Fibroblast of the aortic adventitia (primary cell): ENCODE data around the gene KCTD16. TPM values are rescaled to one million over a fixed set of nuclear protein-coding genes. Genes with fewer than 3 reads are reported as not detected.

Experiments used
- DNase-seq: peaks from one replicate; pipeline ENCODE4 v3.0.0-alpha.2; 2010; ENCODE audit warnings: low read depth
- H3K4me3 ChIP-seq: 2 replicates; pipeline ENCODE4 v1.5.1; 2011; ENCODE audit warnings: low read depth, mild to moderate bottlenecking, control low read depth, low read length, moderate library complexity
- total RNA-seq: library from RNA; depleted of rRNA; stranded (reverse); fragments of >200 nt; gene quantifications from 2 replicates; pipeline ENCODE4 v1.2.3, GENCODE V29; 2012; ENCODE audit warnings: low replicate concordance
- TF ChIP-seq, protein P1 (sequence below): IDR thresholded peaks from 2 replicates; pipeline ENCODE4 v1.5.1; 2011; ENCODE audit warnings: mild to moderate bottlenecking, low read length, control low read depth, inconsistent platforms; ENCODE audit not compliant: insufficient read depth

KCTD16 gene
- total RNA-seq, 1 donor = 12.6 TPM

DNA sequence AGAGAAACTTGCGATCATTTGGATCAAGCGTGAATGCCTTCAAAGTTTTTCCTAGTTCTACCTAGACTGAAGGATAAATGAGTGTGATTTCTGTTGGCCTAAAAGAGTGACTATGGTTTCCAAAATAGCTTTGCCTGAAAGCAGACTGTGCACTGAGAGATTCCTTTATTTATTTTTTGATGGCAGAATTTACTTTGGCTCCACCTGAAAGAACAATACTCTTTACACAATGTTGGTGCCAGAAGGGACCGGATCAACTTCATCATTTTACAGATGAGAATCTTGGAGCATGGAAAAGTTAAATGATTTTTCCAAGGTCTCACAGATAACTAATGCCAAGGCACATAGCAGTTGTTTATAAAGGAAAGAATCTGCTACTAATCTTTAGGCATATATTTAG lies 199.6 kb downstream of the KCTD16 start:
- TF ChIP-seq, protein P1, sequence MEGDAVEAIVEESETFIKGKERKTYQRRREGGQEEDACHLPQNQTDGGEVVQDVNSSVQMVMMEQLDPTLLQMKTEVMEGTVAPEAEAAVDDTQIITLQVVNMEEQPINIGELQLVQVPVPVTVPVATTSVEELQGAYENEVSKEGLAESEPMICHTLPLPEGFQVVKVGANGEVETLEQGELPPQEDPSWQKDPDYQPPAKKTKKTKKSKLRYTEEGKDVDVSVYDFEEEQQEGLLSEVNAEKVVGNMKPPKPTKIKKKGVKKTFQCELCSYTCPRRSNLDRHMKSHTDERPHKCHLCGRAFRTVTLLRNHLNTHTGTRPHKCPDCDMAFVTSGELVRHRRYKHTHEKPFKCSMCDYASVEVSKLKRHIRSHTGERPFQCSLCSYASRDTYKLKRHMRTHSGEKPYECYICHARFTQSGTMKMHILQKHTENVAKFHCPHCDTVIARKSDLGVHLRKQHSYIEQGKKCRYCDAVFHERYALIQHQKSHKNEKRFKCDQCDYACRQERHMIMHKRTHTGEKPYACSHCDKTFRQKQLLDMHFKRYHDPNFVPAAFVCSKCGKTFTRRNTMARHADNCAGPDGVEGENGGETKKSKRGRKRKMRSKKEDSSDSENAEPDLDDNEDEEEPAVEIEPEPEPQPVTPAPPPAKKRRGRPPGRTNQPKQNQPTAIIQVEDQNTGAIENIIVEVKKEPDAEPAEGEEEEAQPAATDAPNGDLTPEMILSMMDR = no peak
- H3K4me3 ChIP-seq = no peak overlapping the region
- no peak for DNase-seq

DNA sequence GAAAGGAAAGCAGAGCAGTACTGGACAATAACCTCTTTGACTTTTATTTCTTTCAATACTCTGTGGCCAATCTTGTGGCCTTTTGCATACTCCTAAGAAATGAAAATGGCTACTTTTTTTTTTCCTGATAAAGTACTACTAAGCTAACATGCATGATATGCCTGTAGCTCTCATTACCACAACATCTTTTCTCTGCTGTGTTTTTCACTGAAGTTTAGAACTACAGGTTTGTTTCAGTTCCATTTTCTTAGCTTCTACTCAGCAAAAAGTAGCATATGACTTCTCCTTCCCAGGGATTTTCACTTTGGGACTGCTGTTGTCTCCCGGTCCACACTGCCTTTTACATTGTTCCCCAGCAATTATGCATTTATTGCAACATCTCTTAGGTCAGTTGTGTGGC lies 204.0 kb downstream of the KCTD16 start:
- TF ChIP-seq, protein P1 = no peak
- no peak overlapping the region for H3K4me3 ChIP-seq
- no peak for DNase-seq

DNA sequence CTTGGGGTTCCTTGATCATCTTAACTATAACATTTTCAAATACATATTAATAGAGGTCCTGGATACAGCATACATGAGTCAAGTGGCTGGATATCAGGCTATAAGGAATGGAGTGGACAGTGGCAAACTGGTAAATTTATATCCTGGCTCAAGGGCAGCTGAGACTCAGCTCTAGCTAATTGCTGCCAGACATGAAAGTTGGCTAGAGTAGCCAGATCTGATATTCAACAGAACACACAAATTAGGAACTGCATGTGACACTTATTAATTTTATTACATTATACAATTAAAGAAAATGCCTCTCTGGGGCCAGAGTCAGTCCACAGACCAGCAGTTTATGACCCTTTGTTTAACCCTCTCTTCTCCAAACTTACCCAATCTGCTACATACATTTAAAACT lies 206.5 kb downstream of the KCTD16 start:
- no peak overlapping the region for H3K4me3 ChIP-seq
- TF ChIP-seq, protein P1 = no peak
- no peak for DNase-seq

DNA sequence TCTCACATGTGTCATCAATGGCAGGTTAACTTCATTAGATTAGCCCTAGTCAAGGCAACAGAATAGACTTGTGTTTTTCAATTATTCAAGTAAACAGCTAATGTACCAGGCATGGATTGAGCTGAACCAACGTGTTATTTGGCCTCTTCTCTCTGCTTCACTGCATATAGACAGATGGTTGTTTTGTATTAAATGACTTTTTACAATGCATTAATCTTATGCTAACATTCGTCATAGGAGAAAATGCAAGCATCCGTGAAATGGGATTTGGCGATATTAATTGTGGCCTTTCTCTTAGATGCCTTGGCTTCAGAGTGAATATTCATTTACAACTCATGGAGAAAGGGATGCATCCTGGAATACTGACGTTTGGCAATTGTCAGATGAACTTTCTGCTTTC lies 208.0 kb downstream of the KCTD16 start:
- no peak for DNase-seq
- TF ChIP-seq, protein P1 = no peak

DNA sequence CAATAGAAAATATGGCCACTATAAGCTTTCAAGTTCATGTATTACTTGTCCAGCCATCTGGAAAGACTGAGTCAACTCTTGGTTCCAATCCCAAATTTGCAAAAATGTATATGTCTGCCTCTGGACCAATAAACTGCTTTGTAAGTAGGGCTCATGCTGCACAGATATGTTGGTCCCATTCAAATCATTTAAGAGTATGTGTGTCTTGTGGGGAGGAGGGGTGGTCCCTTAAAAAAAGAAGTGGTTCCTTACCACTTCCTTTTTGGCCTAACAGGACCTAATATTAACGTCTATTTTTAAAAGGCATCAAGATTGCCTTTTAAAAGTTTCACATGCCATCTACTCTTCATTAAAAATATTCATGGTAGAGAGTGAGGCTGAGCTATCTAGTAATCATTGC lies 214.9 kb downstream of the KCTD16 start:
- TF ChIP-seq, protein P1 = no peak
- DNase-seq = no peak
- H3K4me3 ChIP-seq = no peak overlapping the region

More for the DNA sequence above, 208.0 kb downstream of the KCTD16 start:
- H3K4me3 ChIP-seq = no peak overlapping the region

DNA sequence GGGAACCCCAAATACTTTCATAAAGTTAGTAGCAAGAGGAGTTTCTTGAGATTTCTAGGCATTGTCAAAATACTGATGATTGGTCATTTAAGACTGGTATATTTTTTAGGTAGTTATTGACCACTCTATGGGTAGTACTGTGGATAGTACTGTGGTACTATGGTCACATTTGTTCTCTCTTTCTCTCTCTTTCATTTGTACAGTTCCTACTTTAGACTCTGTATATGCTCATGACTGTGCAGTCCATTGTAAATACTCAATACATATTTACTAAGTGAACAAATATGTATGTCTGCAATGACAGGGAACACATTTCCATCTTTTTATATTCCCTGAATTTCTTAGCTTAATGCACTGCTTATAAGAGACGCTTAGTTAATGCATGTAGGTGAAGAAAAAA lies 215.6 kb downstream of the KCTD16 start:
- TF ChIP-seq, protein P1 = no peak
- no peak for DNase-seq
- H3K4me3 ChIP-seq = no peak overlapping the region

DNA sequence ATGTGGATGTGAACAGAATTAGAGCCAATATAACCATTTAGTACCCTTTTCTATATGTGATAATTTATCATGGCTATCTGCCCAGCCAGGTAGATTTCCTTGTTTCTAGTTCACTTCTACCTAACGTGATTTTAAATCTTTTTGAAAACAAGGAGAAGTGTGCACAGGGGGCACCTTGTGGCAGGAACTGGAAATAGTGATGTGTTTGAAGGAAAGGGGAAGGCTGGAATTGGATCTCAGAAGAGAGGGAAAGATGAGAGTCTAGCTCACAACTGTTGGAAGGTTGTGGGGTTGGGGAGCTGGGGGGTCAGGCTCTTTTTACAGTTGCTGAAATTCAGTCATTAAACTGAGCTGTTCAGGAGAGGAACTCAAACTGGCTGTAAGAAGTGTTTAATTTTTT lies 219.5 kb downstream of the KCTD16 start:
- no peak overlapping the region for H3K4me3 ChIP-seq
- peak; percentile 35 for DNase-seq

More for the DNA sequence above, 219.5 kb downstream of the KCTD16 start:
- TF ChIP-seq, protein P1 = peak; percentile 51
